ENCODE measurements around the gene IL2RG. TPM values are rescaled to one million over a fixed set of nuclear protein-coding genes. Genes with fewer than 3 reads are reported as not detected.
A peak's percentile ranks its signal among the peaks of the same experiment; 100 is the strongest.

Gene IL2RG
- total RNA-seq, 6 experiments from 2014 or later, result 0.64 to 4.0 (median 1.7) TPM

GRCh38 chrX:71095555-71095980, 15.8 kb downstream of the IL2RG start, which contains the start of gene FOXO4:
Gene FOXO4, plus strand, starts transcription at chrX:71095851. Its CDS starts 678 bp downstream, at chrX:71096529.
- Histone ChIP-seq H3K9me3 (no peaks in the 10 kb centered on the region), H3K27me3 (no peaks in the 10 kb centered on the region), H3K4me1 (no peaks in the 10 kb centered on the region), H3K36me3 (no peaks in the 10 kb centered on the region), H3K27ac (peak within 1 kb of the TSS in 1 of 3 donors; percentile 34), H3K4me3 (peak within 1 kb of the TSS; percentile 39 to 59 (median 54))
- TF ChIP-seq CTCF (IDR thresholded peaks at IDR 0.05) (no peak), POLR2A (IDR thresholded peaks at IDR 0.05) (no peak)
- WGBS (ENCODE audit: insufficient coverage, low coverage, low lambda C conversion rate, missing lambda C conversion rate), result 10% methylated on average over 28 of the region's 29 CpGs
- intact Hi-C loops (cut with DNase I), result no loop called here
- ATAC-seq (peak; percentile 94 to 97 (median 96)), DNase-seq (peak; percentile 93 to 95 (median 94))

GRCh38 chrX:71095033-71095432, 16.3 kb downstream of the IL2RG start:
- TF ChIP-seq CTCF (IDR thresholded peaks at IDR 0.05) (no peak), POLR2A (IDR thresholded peaks at IDR 0.05) (no peak)
- Histone ChIP-seq H3K27me3 (no peaks in the 10 kb centered on the region), H3K4me1 (no peaks in the 10 kb centered on the region), H3K27ac (no peak overlapping the region), H3K4me3 (peak overlapping the region in 2 of 3 donors; percentile 54 to 59), H3K9me3 (no peaks in the 10 kb centered on the region), H3K36me3 (no peaks in the 10 kb centered on the region)
- intact Hi-C loops (cut with DNase I), result no loop called here
- WGBS (ENCODE audit: insufficient coverage, low coverage, low lambda C conversion rate, missing lambda C conversion rate), result 24% methylated on average over 6 of the region's 6 CpGs
- ATAC-seq, result no peak
- DNase-seq, result no peak

- intact Hi-C loops (cut with DNase I), result no loop called here
- 60% methylated on average over 5 of the region's 5 CpGs for WGBS (ENCODE audit: insufficient coverage, low coverage, low lambda C conversion rate, missing lambda C conversion rate)
- TF ChIP-seq CTCF (IDR thresholded peaks at IDR 0.05) (no peak), POLR2A (IDR thresholded peaks at IDR 0.05) (no peak)
These were observed 20.1 kb downstream of the IL2RG start for GRCh38 chrX:71091263-71091662.

DNA sequence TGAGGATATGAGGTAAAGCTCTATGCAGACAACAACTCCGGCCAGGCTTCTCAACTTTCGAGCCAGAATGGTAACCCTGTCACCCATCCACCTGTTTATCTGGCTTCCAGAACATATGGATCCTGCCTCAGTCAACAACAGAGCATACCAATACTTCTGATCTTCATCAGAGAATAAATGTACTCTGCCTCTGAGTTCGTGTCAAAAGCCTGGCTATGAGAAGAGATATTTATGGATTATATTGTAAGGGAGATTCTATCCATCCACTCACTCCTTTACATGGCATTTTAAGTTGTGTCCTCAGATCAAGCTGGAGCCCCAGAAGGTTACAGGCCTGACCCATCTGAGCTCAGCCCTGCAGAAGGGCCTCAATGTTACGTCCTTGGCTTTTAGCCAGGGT, 25.5 kb downstream of the IL2RG start:
- no peaks in the 10 kb centered on the region for H3K9me3 ChIP-seq
- TF ChIP-seq POLR2A (IDR thresholded peaks at IDR 0.05), result no peak
- no peaks in the 10 kb centered on the region for H3K4me1 ChIP-seq
- ATAC-seq (no peak), DNase-seq (no peak)
- no peaks in the 10 kb centered on the region for H3K27me3 ChIP-seq
- H3K36me3 ChIP-seq, result no peaks in the 10 kb centered on the region
- WGBS (ENCODE audit: insufficient coverage, low coverage, low lambda C conversion rate, missing lambda C conversion rate), result 46% methylated on average over 4 of the region's 4 CpGs
- intact Hi-C loops (cut with DNase I), result no loop called here
- H3K27ac ChIP-seq, result no peak overlapping the region
- H3K4me3 ChIP-seq, result no peak overlapping the region

More at GRCh38 chrX:71091263-71091662, 20.1 kb downstream of the IL2RG start:
- Histone ChIP-seq H3K4me3 (no peak overlapping the region), H3K27me3 (no peaks in the 10 kb centered on the region), H3K27ac (no peak overlapping the region), H3K36me3 (no peaks in the 10 kb centered on the region), H3K9me3 (no peaks in the 10 kb centered on the region), H3K4me1 (no peaks in the 10 kb centered on the region)
- DNase-seq (no peak), ATAC-seq (no peak)

GRCh38 chrX:71082822-71083221, 28.6 kb downstream of the IL2RG start:
- no peak overlapping the region for H3K4me3 ChIP-seq
- ATAC-seq (no peak), DNase-seq (no peak)
- no peaks in the 10 kb centered on the region for H3K9me3 ChIP-seq
- H3K4me1 ChIP-seq, result no peaks in the 10 kb centered on the region
- TF ChIP-seq POLR2A (IDR thresholded peaks at IDR 0.05) (no peak), CTCF (IDR thresholded peaks at IDR 0.05) (no peak)
- no peak overlapping the region for H3K27ac ChIP-seq
- H3K36me3 ChIP-seq, result no peaks in the 10 kb centered on the region
- WGBS (ENCODE audit: insufficient coverage, low coverage, low lambda C conversion rate, missing lambda C conversion rate), result 57% methylated on average over 3 of the region's 4 CpGs
- intact Hi-C loops (cut with DNase I), result no loop called here
- H3K27me3 ChIP-seq, result no peaks in the 10 kb centered on the region
